8988T (cell line): ENCODE results near the gene FCHSD2.
"Not testable (repeated sequence)": the region's sequence is repeated elsewhere in the genome, so short reads cannot be mapped to it uniquely, and the experiment has no call there.

Experiments used
- DNase-seq: peaks from one replicate; pipeline ENCODE4 v3.0.0; 2011

FCHSD2 gene

DNA sequence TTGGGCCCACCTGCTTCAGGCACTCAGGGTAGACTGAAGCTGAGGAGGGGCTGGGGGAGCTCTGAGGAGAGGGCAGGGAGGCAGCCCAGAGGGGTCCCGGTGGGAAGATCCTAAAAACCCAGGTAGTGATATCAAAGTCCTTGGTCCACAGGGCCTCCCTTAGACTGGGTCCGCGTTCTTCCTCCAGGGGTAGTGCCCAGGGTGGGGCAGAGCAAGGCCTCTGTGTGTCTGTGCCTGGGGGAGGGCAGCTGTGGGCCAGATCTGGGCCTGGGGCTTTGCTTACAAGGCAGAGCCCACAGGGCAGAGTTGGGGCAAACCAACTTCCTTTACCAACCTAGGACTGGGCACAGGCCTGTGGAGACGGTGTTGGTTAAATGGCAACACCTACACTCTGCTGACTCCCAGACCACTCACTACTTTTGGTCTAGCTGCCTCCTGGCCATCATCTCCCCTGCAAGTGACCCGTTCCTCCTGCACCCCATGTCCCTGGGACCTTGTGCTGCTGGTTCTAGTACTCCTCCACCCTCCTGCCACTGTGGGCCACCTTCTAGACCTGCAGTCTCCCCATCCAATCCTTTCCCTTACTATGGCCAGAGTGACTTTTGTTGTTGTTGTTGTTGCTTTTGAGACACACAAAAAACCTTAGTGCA, 312.1 kb downstream of the FCHSD2 start:
- no peak for DNase-seq

GRCh38 chr11:72829178-72829577, 312.9 kb downstream of the FCHSD2 start:
- no peak for DNase-seq

- DNase-seq = no peak
These were observed 313.4 kb downstream of the FCHSD2 start for GRCh38 chr11:72828692-72829101.

DNA sequence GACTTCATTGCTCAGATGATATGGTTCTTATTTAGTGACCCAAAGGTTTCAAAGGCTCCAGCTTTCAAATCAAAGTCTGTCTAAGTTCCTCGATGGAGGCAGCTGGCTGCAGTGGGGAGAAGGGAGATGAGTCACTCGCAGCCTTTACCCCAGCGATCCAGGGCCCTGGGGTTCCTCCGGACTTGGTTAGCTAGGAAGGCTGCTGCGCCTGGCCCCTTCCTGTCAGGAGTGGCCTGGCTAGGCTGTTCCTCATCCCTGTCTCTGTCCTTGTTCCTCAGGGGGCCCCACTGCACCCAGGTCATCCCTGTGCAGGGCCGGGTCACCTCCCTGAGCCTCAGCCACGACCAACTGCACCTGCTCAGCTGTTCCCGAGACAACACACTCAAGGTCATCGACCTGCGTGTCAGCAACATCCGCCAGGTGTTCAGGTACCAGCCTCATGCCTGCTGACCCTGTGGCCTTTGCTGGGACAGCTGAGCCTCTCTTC, 314.0 kb downstream of the FCHSD2 start:
- no peak for DNase-seq

DNA sequence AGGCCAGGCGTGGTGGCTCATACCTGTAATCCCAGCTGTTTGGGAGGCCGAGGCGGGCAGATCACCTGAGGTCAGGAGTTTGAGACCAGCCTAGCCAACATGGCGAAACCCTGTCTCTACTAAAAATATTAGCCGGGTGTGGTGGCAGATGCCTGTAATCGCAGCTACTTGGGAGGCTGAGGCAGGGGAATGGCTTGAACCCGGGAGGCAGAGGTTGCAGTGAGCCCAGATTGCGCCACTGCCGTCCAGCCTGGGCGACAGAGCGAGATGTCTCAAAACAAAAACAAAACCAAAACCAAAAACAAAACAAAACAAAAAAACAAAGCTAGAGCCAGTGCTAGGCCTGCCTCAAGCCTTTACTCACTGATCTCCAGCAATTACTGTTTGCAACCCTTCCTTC, 314.5 kb downstream of the FCHSD2 start:
- not testable (repeated sequence) for DNase-seq

DNA sequence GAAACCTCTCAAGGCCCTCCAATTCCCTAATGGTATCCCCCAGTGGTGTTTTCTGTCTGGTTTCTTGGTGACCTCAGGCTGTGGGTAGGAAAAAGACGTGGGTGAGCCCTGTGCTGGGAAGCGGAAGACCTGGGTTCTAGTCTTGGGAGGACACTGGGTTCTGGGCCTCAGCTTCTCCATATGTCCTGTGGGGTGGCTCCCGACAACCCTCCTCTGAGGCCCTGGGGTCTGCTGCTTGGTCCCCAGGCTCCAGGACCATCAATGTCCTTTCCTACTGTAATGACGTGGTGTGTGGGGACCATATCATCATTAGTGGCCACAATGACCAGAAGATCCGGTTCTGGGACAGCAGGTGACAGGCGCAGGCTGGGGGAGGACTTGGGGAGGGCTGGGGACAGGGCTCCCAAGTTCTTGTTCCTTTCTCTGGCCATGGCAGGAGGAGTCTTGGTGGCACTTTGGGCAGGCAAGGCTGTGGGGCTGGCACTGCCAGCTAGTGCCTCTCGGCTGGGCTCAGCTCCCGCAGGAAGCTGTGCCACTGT, 315.1 kb downstream of the FCHSD2 start:
- no peak for DNase-seq

DNA sequence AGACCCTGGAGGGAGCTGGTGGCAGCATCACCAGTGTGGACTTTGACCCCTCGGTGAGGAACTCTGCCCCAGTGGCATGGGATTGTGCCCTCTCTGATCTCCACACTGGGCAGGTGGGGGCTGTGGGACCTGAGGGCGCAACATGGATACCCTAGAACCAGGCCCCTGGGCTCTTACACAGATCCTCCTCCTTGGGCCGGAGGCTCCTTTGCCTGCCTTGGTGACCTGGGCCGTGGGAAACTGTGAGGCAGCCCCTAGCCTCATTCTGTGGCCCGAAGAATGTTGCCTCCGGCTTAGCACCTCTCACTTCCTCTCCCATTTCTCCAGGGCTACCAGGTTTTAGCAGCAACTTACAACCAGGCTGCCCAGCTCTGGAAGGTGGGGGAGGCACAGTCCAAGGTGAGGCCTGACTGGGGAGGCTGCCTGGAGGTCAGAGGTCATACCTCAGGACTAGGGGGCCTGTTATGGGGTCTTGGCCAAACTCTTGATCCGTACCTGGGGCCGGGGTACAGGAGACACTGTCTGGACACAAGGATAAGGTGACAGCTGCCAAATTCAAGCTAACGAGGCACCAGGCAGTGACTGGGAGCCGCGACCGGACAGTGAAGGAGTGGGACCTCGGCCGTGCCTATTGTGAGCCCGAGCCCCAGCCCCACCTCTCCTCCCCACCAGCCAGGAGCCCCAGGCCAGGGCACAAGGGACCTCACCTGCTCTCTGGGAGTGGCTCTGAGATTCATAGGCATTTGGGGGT, 315.8 kb downstream of the FCHSD2 start:
- no peak for DNase-seq

- DNase-seq = no peak
These were observed 316.5 kb downstream of the FCHSD2 start for GRCh38 chr11:72825661-72826060.

DNA sequence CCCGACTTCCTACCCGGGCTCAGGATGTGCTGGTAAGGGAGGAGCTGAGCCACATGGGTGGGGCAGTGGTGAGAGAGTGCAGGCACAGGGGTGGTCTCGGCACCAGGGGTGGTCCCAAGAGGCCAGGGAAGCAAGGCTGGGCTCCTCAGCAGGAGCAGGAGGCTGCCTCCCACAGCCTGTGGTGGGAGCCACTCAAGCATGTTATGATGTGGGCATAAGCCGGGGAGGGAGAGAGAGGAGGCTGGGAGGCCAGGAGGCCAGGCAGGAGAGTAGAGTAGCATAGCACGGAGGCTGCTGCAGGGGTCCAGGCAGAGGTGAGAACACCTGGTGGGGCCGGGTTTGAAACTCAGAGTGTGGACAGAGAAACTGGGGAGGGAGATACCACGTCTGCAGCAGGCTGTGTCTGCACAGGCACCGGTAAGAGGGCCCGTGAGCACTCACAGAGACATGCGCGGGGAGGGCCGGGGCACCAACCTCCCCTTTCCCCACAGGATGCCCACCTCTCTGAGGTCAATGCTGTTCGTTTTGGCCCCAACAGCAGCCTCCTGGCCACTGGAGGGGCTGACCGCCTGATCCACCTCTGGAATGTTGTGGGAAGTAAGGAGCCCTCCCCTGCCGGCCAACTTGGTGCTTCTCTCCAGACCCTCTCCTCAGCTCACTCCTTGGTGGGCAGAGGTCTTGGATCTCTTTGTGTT, 317.2 kb downstream of the FCHSD2 start:
- DNase-seq = no peak

DNA sequence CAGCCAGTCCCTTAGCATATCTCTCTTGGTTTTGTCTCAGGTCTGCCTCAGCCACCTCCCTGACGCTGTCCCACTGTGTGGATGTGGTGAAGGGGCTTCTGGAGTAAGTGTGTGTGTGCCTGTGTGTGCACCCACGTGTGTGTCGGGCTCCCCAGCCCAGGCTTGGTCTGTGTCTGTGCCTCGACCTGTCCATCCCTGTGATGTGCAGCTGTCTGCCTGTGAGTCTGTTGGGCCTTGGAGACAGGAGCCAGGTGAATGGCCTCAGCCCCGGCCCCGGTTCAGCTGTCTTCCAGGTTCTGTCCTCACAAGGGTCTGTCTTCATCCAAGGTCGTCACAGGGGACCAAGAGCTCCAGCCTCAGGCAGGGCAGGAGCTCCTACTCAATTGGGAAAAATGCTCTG, 318.1 kb downstream of the FCHSD2 start:
- DNase-seq = no peak

DNA sequence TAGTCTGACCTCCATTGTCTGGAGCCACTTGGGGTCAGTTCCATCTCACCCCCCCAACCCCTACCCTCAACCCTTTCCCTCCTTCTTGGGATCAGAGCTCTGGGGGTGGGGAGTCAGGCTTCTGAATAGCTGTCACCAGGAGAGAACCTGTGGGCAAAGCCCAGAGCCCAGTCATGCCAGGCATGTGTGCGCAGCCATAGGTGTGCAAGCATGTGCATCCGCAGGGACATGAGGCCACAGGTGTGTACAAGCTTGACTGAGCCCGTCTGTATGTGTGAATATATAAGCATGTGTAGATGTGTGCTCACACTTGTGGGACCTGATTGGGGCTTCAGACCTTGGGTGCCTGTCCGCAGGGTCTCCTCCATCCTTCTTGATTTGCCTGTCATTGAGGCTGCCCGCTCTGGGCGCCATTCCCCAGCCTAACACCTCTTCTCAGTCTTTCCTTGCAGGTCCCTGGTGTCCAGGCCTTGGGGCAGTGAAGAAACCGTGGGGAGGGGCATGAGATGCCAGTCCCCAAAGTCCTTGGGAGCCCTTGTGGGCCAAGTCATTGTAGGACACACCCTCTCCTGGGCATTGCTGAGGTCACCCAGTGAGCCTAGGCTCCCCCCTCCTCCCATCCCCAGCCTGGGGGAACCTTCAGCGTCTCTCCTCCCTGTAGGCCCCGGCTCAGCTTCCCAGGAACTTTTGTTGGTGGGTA, 318.9 kb downstream of the FCHSD2 start:
- DNase-seq = no peak

- peak; percentile 99 for DNase-seq
These were observed 320.0 kb downstream of the FCHSD2 start for GRCh38 chr11:72821920-72822799.

DNA sequence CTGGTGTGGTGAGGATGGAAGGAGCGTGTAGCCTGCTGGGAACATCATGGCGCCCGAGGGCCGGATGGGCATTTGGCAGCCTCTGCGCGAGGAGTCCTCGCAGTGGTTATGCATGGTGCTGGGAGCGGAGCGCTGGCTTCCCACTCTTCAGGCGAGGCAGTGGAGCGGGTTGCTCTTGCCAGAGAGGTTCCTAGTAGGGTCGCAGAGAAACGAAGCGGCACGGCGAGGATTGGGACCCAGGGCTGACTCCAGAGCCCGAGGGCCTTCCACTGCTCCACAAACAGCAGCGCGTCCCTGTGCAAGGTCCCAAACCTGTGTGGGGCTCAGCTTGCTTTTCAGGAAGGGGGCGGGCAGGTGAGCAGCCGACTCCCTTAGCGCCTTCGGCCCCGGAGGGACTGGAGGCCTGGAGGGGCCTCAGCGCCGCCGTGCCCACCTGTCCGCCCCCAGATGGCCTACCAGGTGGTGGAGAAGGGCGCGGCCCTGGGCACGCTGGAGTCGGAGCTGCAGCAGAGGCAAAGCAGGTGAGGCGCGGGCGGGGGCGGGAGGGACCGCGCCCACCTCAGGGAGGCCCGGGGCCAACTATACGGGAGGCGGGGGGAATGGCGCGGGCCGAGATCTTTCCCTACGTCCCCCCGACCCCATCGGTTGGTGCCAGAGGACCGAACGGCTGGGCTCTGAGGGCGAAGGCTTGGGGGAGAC, 320.7 kb downstream of the FCHSD2 start:
- DNase-seq = no peak

- no peak for DNase-seq
These were observed 321.5 kb downstream of the FCHSD2 start for GRCh38 chr11:72820439-72821139.

DNA sequence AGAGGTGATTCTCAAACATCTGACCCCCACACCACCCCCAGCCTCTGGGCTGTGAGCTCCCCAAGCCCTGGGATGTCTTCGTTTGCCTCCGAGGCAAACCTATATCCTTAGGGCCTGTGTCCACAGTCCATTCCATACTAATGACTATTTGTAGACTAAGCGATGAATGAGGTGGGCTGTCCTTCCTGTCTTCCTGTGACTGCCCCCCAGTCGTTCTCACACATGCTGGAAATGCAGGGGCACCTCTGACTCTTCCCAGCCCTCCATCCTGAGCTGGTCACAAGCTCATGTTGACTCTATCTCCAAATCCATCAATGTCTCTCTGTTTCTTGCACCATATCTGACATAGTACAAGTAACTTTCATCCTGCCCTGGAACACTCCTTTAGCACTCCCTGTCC, 323.1 kb downstream of the FCHSD2 start:
- no peak for DNase-seq

GRCh38 chr11:72817966-72818365, 324.2 kb downstream of the FCHSD2 start:
- DNase-seq = no peak

- no peak for DNase-seq
These were observed 325.6 kb downstream of the FCHSD2 start for GRCh38 chr11:72816404-72816990.

GRCh38 chr11:72815110-72815618, 327.0 kb downstream of the FCHSD2 start:
- no peak for DNase-seq

- DNase-seq = peak; percentile 96
These were observed 327.6 kb downstream of the FCHSD2 start, which contains the start of gene ATG16L2 for GRCh38 chr11:72814286-72815109. TSS of gene ATG16L2 (plus strand) at chr11:72814411. CDS start at chr11:72814446, 35 bp downstream.
